Testis (tissue), 3 donors: ENCODE data around the gene SLCO4A1. TPM values are rescaled to one million over a fixed set of nuclear protein-coding genes. Genes with fewer than 3 reads are reported as not detected.
A peak's percentile ranks its signal among the peaks of the same experiment; 100 is the strongest.

Source experiments
- DNase-seq: peaks from one replicate; pipeline ENCODE4 v3.0.0-alpha.2; 2019
- H3K27ac ChIP-seq, 2 donors: fragments of 200-600 bp; sonication (generic); one replicate each; pipeline ENCODE4 v1.5.1; 2019
- H3K27me3 ChIP-seq: fragments of 200-600 bp; sonication (generic); one replicate; pipeline ENCODE4 v1.5.1; 2019
- H3K36me3 ChIP-seq: fragments of 200-600 bp; sonication (generic); one replicate; pipeline ENCODE4 v1.5.1; 2017; ENCODE audit warnings: low read depth; ENCODE audit errors: missing control alignments
- H3K4me1 ChIP-seq: fragments of 200-600 bp; sonication (generic); one replicate; pipeline ENCODE4 v1.5.1; 2019
- H3K4me3 ChIP-seq, 2 donors: fragments of 200-600 bp; sonication (generic); one replicate each; pipeline ENCODE4 v1.5.1; 2017 to 2019
- H3K9me3 ChIP-seq: fragments of 200-600 bp; sonication (generic); one replicate; pipeline ENCODE4 v1.5.1; 2017
- CTCF ChIP-seq, 3 experiments: fragments of 450-650 bp in 2 of 3; fragments of 200-600 bp in 1 of 3; sonication (generic) in 1 of 3; IDR thresholded peaks; one replicate each; pipeline ENCODE4 v1.5.1; 2016 to 2019; ENCODE audit warnings: antibody characterized with exemption in 3 of 3, mild to moderate bottlenecking in 2 of 3, moderate library complexity in 1 of 3
- POLR2A ChIP-seq: fragments of 450-650 bp; IDR thresholded peaks from one replicate; pipeline ENCODE4 v1.6.1; 2017; ENCODE audit warnings: antibody characterized with exemption, mild to moderate bottlenecking, moderate library complexity
- WGBS, 2 donors: methylation state at CpG; one replicate each; pipeline ENCODE4 v1.1.5; 2018; 5-methylcytosine and 5-hydroxymethylcytosine counted together
- intact Hi-C: fragments of 100-400 bp; cut with DNase I; formaldehyde crosslinking; loops from one replicate; pipeline ENCODE4 v1.15.1; 2023; ENCODE audit warnings: low total_unique reads
- polyA plus RNA-seq: library from polyadenylated mRNA; stranded (reverse); fragments of 350-450 nt; fragmentation: Illumina TruSeq; extraction: RNeasy Lipid Tissue Mini Kit (QIAGEN cat#74804); gene quantifications from one replicate; pipeline ENCODE4 v1.2.3, GENCODE V29; 2014; ENCODE audit warnings: low read depth, low replicate concordance; ENCODE audit not compliant: insufficient read depth
- total RNA-seq, 2 donors: library from RNA; depleted of rRNA; stranded (reverse); fragments of >200 nt; gene quantifications; one replicate each; pipeline ENCODE4 v1.2.3, GENCODE V29; 2016

Gene SLCO4A1
- total and polyA plus RNA-seq, 3 donors from 2014 or later = 4.2 to 14.2 (median 9.8) TPM

- Histone ChIP-seq H3K36me3 (no peaks in the 10 kb centered on the region), H3K27ac (no peak overlapping the region), H3K4me1 (peaks cover 8% of the 10 kb centered on the region), H3K4me3 (no peak overlapping the region), H3K27me3 (no peaks in the 10 kb centered on the region), H3K9me3 (no peaks in the 10 kb centered on the region)
- peak; percentile 69 for DNase-seq
- intact Hi-C loops = no loop called here
- WGBS, 2 donors = 69 to 91% methylated on average over 8 to 11 of the region's 11 CpGs
- TF ChIP-seq CTCF (IDR thresholded peaks at IDR 0.05) (no peak), POLR2A (no peak)
Observed at GRCh38 chr20:62609279-62609720, 33.0 kb upstream of the SLCO4A1 start.

- peaks cover 8% of the 10 kb centered on the region for H3K4me1 ChIP-seq
- H3K9me3 ChIP-seq = no peaks in the 10 kb centered on the region
- no peaks in the 10 kb centered on the region for H3K27me3 ChIP-seq
- no peak overlapping the region for H3K4me3 ChIP-seq
- intact Hi-C loops = no loop called here
- no peaks in the 10 kb centered on the region for H3K36me3 ChIP-seq
- no peak overlapping the region for H3K27ac ChIP-seq
- WGBS, 2 donors = 70 to 81% methylated on average over 18 to 22 of the region's 22 CpGs
- DNase-seq = no peak
- TF ChIP-seq POLR2A (no peak), CTCF (IDR thresholded peaks at IDR 0.05) (no peak)
Observed at GRCh38 chr20:62609811-62610757, 32.2 kb upstream of the SLCO4A1 start.

- no peak overlapping the region for H3K27ac ChIP-seq
- WGBS, 2 donors = 94% methylated on average over 2 of the region's 2 CpGs
- no peak overlapping the region for H3K4me3 ChIP-seq
- H3K4me1 ChIP-seq = peaks cover 8% of the 10 kb centered on the region
- DNase-seq = no peak
- H3K27me3 ChIP-seq = no peaks in the 10 kb centered on the region
- H3K9me3 ChIP-seq = no peaks in the 10 kb centered on the region
- intact Hi-C loops = no loop called here
- TF ChIP-seq CTCF (IDR thresholded peaks at IDR 0.05) (no peak), POLR2A (no peak)
- H3K36me3 ChIP-seq = no peaks in the 10 kb centered on the region
Observed at GRCh38 chr20:62611012-62611411, 31.3 kb upstream of the SLCO4A1 start.

- intact Hi-C loops = no loop called here
- no peaks in the 10 kb centered on the region for H3K27me3 ChIP-seq
- no peaks in the 10 kb centered on the region for H3K36me3 ChIP-seq
- 82 to 88% methylated on average over 11 to 19 of the region's 19 CpGs for WGBS, 2 donors
- no peak overlapping the region for H3K4me3 ChIP-seq
- no peak overlapping the region for H3K27ac ChIP-seq
- peaks cover 6% of the 10 kb centered on the region for H3K4me1 ChIP-seq
- H3K9me3 ChIP-seq = no peaks in the 10 kb centered on the region
- TF ChIP-seq CTCF (IDR thresholded peaks at IDR 0.05) = no peak
- no peak for TF ChIP-seq POLR2A
- DNase-seq = no peak
Observed at GRCh38 chr20:62611819-62612218, 30.5 kb upstream of the SLCO4A1 start.
